HUES48 (cell line): ENCODE measurements around the gene CCR5.

ENCODE experiments used
- H3K27ac ChIP-seq: one replicate; pipeline ENCODE4 v1.7.0; 2013; ENCODE audit warnings: low read depth, low read length, inconsistent platforms
- H3K27me3 ChIP-seq: 2 replicates; pipeline ENCODE4 v1.6.1; 2013; ENCODE audit warnings: mild to moderate bottlenecking, low read length; ENCODE audit not compliant: control insufficient read depth, insufficient read depth
- H3K36me3 ChIP-seq: 2 replicates; pipeline ENCODE4 v1.6.1; 2013; ENCODE audit warnings: low read length; ENCODE audit not compliant: control insufficient read depth, insufficient read depth
- H3K4me1 ChIP-seq: 2 replicates; pipeline ENCODE4 v1.6.1; 2013; ENCODE audit warnings: mild to moderate bottlenecking, low read length; ENCODE audit not compliant: control insufficient read depth, insufficient read depth
- H3K4me3 ChIP-seq: 2 replicates; pipeline ENCODE4 v1.5.1; 2013; ENCODE audit warnings: mild to moderate bottlenecking, low read depth, low read length
- H3K9ac ChIP-seq: 2 replicates; pipeline ENCODE4 v1.6.1; 2013; ENCODE audit warnings: mild to moderate bottlenecking, low read depth, low read length, moderate library complexity
- H3K9me3 ChIP-seq: 2 replicates; pipeline ENCODE4 v1.6.1; 2013; ENCODE audit warnings: low read length; ENCODE audit not compliant: control insufficient read depth, insufficient read depth

The CCR5 gene

GRCh38 chr3:46420931-46421330 lies 50.2 kb downstream of the CCR5 start:
- no peaks in the 10 kb centered on the region for H3K27me3 ChIP-seq
- H3K9me3 ChIP-seq, result no peaks in the 10 kb centered on the region
- no peaks in the 10 kb centered on the region for H3K36me3 ChIP-seq
- no peak overlapping the region for H3K9ac ChIP-seq
- peaks cover 11% of the 10 kb centered on the region; the same call in 1 of the 2 replicates for H3K4me1 ChIP-seq
- no peak overlapping the region for H3K4me3 ChIP-seq
- H3K27ac ChIP-seq, result no peak overlapping the region

GRCh38 chr3:46422617-46423016 lies 51.9 kb downstream of the CCR5 start:
- Histone ChIP-seq H3K4me3 (no peak overlapping the region), H3K9me3 (no peaks in the 10 kb centered on the region), H3K27me3 (no peaks in the 10 kb centered on the region), H3K9ac (no peak overlapping the region), H3K36me3 (no peaks in the 10 kb centered on the region), H3K27ac (no peak overlapping the region), H3K4me1 (peaks cover 11% of the 10 kb centered on the region; the same call in 1 of the 2 replicates)

GRCh38 chr3:46423588-46423987 lies 52.8 kb downstream of the CCR5 start:
- Histone ChIP-seq H3K27me3 (no peaks in the 10 kb centered on the region), H3K36me3 (no peaks in the 10 kb centered on the region), H3K4me3 (no peak overlapping the region), H3K27ac (no peak overlapping the region), H3K9me3 (no peaks in the 10 kb centered on the region), H3K9ac (no peak overlapping the region), H3K4me1 (peaks cover 3% of the 10 kb centered on the region; the same call in 1 of the 2 replicates)
